Measurements from ENCODE around the gene CES2.
"Not testable (repeated sequence)": the region's sequence is repeated elsewhere in the genome, so short reads cannot be mapped to it uniquely, and the experiment has no call there.

DNA sequence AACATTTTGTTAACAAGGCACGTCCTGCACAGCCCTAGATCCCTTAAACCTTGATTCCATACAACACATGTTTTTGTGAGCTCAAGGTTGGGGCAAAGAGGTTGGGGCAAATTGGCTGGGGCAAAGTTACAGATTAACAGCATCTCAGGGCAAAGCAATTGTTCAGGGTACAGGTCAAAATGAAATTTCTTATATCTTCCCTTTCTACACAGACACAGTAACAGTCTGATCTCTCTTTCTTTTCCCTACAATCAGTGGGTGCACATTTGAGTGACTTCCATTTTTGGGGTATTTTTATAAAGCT is 20.8 kb downstream of the CES2 start:
- not testable (repeated sequence) for TF ChIP-seq PTRF (tag; IDR thresholded peaks at IDR 0.05); FOXM1 (IDR thresholded peaks at IDR 0.05; ENCODE audit: low read depth); FOXM1 (CRISPR knock-in tag; IDR thresholded peaks at IDR 0.05; ENCODE audit: low read depth); MTA3 (IDR thresholded peaks at IDR 0.05; ENCODE audit: borderline replicate concordance); ZNF253 (CRISPR knock-in tag; conservative IDR thresholded peaks at IDR 0.05); ZBTB8A (IDR thresholded peaks at IDR 0.05; ENCODE audit: partially characterized antibody); PHTF2 (CRISPR knock-in tag; IDR thresholded peaks at IDR 0.05); EGR1 (conservative IDR thresholded peaks at IDR 0.05)
- TF ChIP-seq, protein P1, sequence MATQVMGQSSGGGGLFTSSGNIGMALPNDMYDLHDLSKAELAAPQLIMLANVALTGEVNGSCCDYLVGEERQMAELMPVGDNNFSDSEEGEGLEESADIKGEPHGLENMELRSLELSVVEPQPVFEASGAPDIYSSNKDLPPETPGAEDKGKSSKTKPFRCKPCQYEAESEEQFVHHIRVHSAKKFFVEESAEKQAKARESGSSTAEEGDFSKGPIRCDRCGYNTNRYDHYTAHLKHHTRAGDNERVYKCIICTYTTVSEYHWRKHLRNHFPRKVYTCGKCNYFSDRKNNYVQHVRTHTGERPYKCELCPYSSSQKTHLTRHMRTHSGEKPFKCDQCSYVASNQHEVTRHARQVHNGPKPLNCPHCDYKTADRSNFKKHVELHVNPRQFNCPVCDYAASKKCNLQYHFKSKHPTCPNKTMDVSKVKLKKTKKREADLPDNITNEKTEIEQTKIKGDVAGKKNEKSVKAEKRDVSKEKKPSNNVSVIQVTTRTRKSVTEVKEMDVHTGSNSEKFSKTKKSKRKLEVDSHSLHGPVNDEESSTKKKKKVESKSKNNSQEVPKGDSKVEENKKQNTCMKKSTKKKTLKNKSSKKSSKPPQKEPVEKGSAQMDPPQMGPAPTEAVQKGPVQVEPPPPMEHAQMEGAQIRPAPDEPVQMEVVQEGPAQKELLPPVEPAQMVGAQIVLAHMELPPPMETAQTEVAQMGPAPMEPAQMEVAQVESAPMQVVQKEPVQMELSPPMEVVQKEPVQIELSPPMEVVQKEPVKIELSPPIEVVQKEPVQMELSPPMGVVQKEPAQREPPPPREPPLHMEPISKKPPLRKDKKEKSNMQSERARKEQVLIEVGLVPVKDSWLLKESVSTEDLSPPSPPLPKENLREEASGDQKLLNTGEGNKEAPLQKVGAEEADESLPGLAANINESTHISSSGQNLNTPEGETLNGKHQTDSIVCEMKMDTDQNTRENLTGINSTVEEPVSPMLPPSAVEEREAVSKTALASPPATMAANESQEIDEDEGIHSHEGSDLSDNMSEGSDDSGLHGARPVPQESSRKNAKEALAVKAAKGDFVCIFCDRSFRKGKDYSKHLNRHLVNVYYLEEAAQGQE (IDR thresholded peaks at IDR 0.05; ENCODE audit: borderline replicate concordance), result not testable (repeated sequence)
- TF ChIP-seq, protein P1 (CRISPR knock-in tag; IDR thresholded peaks at IDR 0.05; ENCODE audit: low read depth), result not testable (repeated sequence)
- TF ChIP-seq, protein P2, sequence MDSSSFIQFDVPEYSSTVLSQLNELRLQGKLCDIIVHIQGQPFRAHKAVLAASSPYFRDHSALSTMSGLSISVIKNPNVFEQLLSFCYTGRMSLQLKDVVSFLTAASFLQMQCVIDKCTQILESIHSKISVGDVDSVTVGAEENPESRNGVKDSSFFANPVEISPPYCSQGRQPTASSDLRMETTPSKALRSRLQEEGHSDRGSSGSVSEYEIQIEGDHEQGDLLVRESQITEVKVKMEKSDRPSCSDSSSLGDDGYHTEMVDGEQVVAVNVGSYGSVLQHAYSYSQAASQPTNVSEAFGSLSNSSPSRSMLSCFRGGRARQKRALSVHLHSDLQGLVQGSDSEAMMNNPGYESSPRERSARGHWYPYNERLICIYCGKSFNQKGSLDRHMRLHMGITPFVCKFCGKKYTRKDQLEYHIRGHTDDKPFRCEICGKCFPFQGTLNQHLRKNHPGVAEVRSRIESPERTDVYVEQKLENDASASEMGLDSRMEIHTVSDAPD (CRISPR knock-in tag; IDR thresholded peaks at IDR 0.05), result not testable (repeated sequence)
- TF ChIP-seq, protein P3, sequence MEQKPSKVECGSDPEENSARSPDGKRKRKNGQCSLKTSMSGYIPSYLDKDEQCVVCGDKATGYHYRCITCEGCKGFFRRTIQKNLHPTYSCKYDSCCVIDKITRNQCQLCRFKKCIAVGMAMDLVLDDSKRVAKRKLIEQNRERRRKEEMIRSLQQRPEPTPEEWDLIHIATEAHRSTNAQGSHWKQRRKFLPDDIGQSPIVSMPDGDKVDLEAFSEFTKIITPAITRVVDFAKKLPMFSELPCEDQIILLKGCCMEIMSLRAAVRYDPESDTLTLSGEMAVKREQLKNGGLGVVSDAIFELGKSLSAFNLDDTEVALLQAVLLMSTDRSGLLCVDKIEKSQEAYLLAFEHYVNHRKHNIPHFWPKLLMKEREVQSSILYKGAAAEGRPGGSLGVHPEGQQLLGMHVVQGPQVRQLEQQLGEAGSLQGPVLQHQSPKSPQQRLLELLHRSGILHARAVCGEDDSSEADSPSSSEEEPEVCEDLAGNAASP (IDR thresholded peaks at IDR 0.05), result not testable (repeated sequence)
- TF ChIP-seq, protein P4, sequence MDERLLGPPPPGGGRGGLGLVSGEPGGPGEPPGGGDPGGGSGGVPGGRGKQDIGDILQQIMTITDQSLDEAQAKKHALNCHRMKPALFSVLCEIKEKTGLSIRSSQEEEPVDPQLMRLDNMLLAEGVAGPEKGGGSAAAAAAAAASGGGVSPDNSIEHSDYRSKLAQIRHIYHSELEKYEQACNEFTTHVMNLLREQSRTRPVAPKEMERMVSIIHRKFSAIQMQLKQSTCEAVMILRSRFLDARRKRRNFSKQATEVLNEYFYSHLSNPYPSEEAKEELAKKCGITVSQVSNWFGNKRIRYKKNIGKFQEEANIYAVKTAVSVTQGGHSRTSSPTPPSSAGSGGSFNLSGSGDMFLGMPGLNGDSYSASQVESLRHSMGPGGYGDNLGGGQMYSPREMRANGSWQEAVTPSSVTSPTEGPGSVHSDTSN (CRISPR knock-in tag; IDR thresholded peaks at IDR 0.05; ENCODE audit: low read depth), result not testable (repeated sequence)
- TF ChIP-seq, protein P4 (tag; conservative IDR thresholded peaks at IDR 0.05; ENCODE audit: low read depth), result not testable (repeated sequence)
